MM.1S (cell line): Measurements from ENCODE around the gene TRAP1.

ENCODE experiments used
- DNase-seq: peaks from one replicate; pipeline ENCODE4 v3.0.0-alpha.2; 2015
- H2AFZ ChIP-seq: fragments of 300-600 bp; sonication (generic); 2 replicates; pipeline ENCODE4 v1.6.0; 2016; ENCODE audit warnings: antibody characterized with exemption, low read length
- H3F3A ChIP-seq: fragments of 300-600 bp; sonication (generic); 2 replicates; pipeline ENCODE4 v1.6.1; 2016; ENCODE audit warnings: mild to moderate bottlenecking, antibody characterized with exemption, low read length, moderate library complexity, mixed read lengths; ENCODE audit not compliant: insufficient read depth
- H3K27ac ChIP-seq: fragments of 300-600 bp; sonication (generic); 2 replicates; pipeline ENCODE4 v1.5.1; 2016; ENCODE audit warnings: mild to moderate bottlenecking, low read length
- H3K27me3 ChIP-seq: fragments of 300-600 bp; sonication (generic); replicated peaks from 2 replicates; pipeline ENCODE4 v1.6.0; 2016; ENCODE audit warnings: low read length; ENCODE audit not compliant: insufficient read depth
- H3K36me3 ChIP-seq: fragments of 300-600 bp; sonication (generic); replicated peaks from 2 replicates; pipeline ENCODE4 v1.6.1; 2016; ENCODE audit warnings: mild to moderate bottlenecking, low read length, mixed read lengths; ENCODE audit not compliant: insufficient read depth
- H3K4me1 ChIP-seq: fragments of 300-600 bp; sonication (generic); 2 replicates; pipeline ENCODE4 v1.6.1; 2016; ENCODE audit warnings: low read length, mixed read lengths
- H3K4me2 ChIP-seq: fragments of 300-600 bp; sonication (generic); 2 replicates; pipeline ENCODE4 v1.6.0; 2016; ENCODE audit warnings: low read depth, low read length
- H3K4me3 ChIP-seq: fragments of 300-600 bp; sonication (generic); 2 replicates; pipeline ENCODE4 v1.5.1; 2016; ENCODE audit warnings: low read length, mixed read lengths
- H3K79me2 ChIP-seq: fragments of 300-600 bp; sonication (generic); 2 replicates; pipeline ENCODE4 v1.6.1; 2016; ENCODE audit warnings: mixed run types, low read length, mixed read lengths
- H3K9ac ChIP-seq: fragments of 300-600 bp; sonication (generic); 2 replicates; pipeline ENCODE4 v1.6.1; 2016; ENCODE audit warnings: low read length, mixed read lengths
- H3K9me2 ChIP-seq: fragments of 300-600 bp; sonication (generic); replicated peaks from 2 replicates; pipeline ENCODE4 v1.6.1; 2016; ENCODE audit warnings: mild to moderate bottlenecking, low read length, mixed read lengths; ENCODE audit not compliant: insufficient read depth
- H3K9me3 ChIP-seq: fragments of 300-600 bp; sonication (generic); replicated peaks from 2 replicates; pipeline ENCODE4 v1.6.1; 2016; ENCODE audit warnings: mild to moderate bottlenecking, low read length, mixed read lengths; ENCODE audit not compliant: insufficient read depth
- H4K20me1 ChIP-seq: fragments of 300-600 bp; sonication (generic); 2 replicates; pipeline ENCODE4 v1.6.1; 2016; ENCODE audit warnings: mild to moderate bottlenecking, low read length, moderate library complexity, mixed read lengths; ENCODE audit not compliant: insufficient read depth
- EZH2 ChIP-seq: fragments of 300-600 bp; sonication (generic); optimal IDR thresholded peaks from 2 replicates; pipeline ENCODE3; 2017; ENCODE audit warnings: low read depth, mild to moderate bottlenecking, antibody characterized with exemption, low read length, mixed read lengths
- EZH2phosphoT487 ChIP-seq: fragments of 300-600 bp; sonication (generic); IDR thresholded peaks from 2 replicates; pipeline ENCODE4 v1.6.1; 2018; ENCODE audit warnings: antibody characterized with exemption, low read length
- TF ChIP-seq, protein P1 (sequence below): fragments of 300-600 bp; sonication (generic); IDR thresholded peaks from 2 replicates; pipeline ENCODE4 v1.5.1; 2016; ENCODE audit warnings: antibody characterized with exemption, low read length, mixed read lengths

Gene TRAP1

DNA sequence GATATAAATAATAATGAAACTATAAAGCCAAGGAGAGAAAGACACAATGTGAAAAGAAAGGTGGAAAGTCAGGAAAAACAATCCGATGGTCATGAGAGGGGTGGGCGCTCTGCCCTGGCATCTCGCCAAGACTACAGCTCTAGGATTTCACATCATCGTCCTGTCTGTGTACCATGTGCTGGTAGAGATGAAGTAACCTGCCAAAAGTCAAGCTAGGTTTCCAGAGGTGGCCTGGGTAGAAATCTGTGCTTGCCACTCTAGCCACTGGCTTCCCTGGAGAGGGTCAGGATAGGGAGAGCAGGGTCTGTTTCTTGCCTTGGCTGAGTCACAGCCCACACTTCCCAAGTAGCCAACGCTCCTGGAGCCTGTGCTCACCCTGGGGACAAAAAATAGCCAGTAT lies 31.0 kb upstream of the TRAP1 start:
- Histone ChIP-seq H3K27me3 (no peaks in the 10 kb centered on the region), H3K9me2 (no peaks in the 10 kb centered on the region), H3K36me3 (peaks cover 9% of the 10 kb centered on the region; the same call in 1 of the 2 replicates), H4K20me1 (no peaks in the 10 kb centered on the region), H3K4me3 (no peak overlapping the region), H3K9me3 (no peaks in the 10 kb centered on the region), H3K4me2 (no peak overlapping the region), H3F3A (no peaks in the 10 kb centered on the region), H3K79me2 (0 out of 2 replicates have a peak, but pooled peaks cover 7% of the 10 kb centered on the region), H3K9ac (no peak overlapping the region), H2AFZ (no peak overlapping the region), H3K4me1 (no peaks in the 10 kb centered on the region), H3K27ac (no peak overlapping the region)
- TF ChIP-seq, protein P1, sequence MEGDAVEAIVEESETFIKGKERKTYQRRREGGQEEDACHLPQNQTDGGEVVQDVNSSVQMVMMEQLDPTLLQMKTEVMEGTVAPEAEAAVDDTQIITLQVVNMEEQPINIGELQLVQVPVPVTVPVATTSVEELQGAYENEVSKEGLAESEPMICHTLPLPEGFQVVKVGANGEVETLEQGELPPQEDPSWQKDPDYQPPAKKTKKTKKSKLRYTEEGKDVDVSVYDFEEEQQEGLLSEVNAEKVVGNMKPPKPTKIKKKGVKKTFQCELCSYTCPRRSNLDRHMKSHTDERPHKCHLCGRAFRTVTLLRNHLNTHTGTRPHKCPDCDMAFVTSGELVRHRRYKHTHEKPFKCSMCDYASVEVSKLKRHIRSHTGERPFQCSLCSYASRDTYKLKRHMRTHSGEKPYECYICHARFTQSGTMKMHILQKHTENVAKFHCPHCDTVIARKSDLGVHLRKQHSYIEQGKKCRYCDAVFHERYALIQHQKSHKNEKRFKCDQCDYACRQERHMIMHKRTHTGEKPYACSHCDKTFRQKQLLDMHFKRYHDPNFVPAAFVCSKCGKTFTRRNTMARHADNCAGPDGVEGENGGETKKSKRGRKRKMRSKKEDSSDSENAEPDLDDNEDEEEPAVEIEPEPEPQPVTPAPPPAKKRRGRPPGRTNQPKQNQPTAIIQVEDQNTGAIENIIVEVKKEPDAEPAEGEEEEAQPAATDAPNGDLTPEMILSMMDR = no peak
- TF ChIP-seq EZH2 (no peak), EZH2phosphoT487 (no peak)
- no peak for DNase-seq

DNA sequence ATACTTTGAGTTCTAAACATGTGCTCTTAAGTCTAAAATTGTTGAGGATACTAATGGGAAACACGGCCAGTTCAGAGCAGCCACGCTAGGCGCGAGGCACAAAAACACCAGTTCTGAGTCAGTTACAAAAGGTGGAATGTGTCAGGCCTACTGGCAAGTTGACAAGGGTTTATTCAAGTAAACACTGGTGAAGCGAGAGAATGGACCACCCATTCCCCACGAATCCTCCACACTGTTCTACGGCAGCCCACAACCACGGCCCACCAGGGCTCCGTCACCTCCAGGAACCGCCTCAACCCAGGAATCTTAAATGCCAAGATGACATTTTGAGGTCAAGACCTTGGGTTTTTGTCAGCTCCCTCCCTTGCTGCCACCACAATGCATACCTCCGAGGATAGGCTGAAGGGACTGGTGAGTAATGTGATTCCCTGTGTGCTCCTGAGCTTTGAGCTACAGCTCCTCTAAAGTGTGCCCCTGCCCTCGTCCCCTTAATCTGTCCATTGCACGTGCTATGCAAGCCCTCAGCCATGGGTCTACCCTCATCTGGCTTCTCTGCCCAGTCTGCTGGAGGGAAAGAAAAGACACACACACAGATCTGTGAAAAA lies 28.5 kb upstream of the TRAP1 start:
- Histone ChIP-seq H4K20me1 (no peaks in the 10 kb centered on the region), H2AFZ (no peak overlapping the region), H3K79me2 (no peaks in the 10 kb centered on the region), H3K27me3 (no peaks in the 10 kb centered on the region), H3K4me2 (no peak overlapping the region), H3K27ac (no peak overlapping the region), H3K36me3 (peaks cover 9% of the 10 kb centered on the region; the same call in 1 of the 2 replicates), H3F3A (no peaks in the 10 kb centered on the region), H3K9me3 (no peaks in the 10 kb centered on the region), H3K9me2 (no peaks in the 10 kb centered on the region), H3K4me3 (no peak overlapping the region), H3K4me1 (no peaks in the 10 kb centered on the region), H3K9ac (no peak overlapping the region)
- no peak for TF ChIP-seq EZH2phosphoT487
- TF ChIP-seq, protein P1 = no peak
- TF ChIP-seq EZH2 = no peak
- DNase-seq = no peak

DNA sequence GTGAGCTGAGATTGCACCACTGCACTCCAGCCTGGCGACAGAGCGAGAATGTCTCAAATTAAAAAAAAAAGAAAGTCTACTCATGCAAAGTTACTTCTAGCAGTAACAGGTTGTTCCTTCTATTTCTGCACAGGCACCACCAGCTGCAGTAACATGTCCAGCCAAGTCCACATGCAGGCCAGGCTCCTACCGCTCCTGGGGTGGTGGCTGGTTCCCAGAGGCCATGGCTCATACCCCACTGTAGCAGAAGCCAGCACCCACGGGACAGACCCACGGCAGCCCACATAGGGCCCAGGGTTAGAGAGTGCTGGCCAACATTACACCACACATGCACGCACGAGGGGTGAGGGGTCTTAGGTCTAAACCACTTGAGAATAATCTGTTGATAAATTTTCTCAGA lies 26.7 kb upstream of the TRAP1 start:
- no peak overlapping the region for H3K4me2 ChIP-seq
- H3K9me2 ChIP-seq = no peaks in the 10 kb centered on the region
- no peak overlapping the region for H3K27ac ChIP-seq
- H3K4me3 ChIP-seq = no peak overlapping the region
- H3K4me1 ChIP-seq = no peaks in the 10 kb centered on the region
- no peaks in the 10 kb centered on the region for H3K79me2 ChIP-seq
- H4K20me1 ChIP-seq = no peaks in the 10 kb centered on the region
- no peak overlapping the region for H2AFZ ChIP-seq
- no peaks in the 10 kb centered on the region for H3F3A ChIP-seq
- no peak overlapping the region for H3K9ac ChIP-seq
- H3K9me3 ChIP-seq = no peaks in the 10 kb centered on the region
- no peaks in the 10 kb centered on the region for H3K27me3 ChIP-seq
- peaks cover 6% of the 10 kb centered on the region for H3K36me3 ChIP-seq
- TF ChIP-seq EZH2 (no peak), EZH2phosphoT487 (no peak)
- TF ChIP-seq, protein P1 = no peak
- DNase-seq = no peak
